Neural progenitor cell (in vitro differentiated cells): ENCODE measurements around the gene PHACTR1.

ENCODE experiments used
- EZH2 ChIP-seq: fragments of 200-600 bp; sonication (generic); IDR thresholded peaks from 2 replicates; pipeline ENCODE4 v1.6.1; 2017; ENCODE audit warnings: antibody characterized with exemption, mild to moderate bottlenecking, moderate library complexity
- EZH2phosphoT487 ChIP-seq: fragments of 200-600 bp; sonication (generic); IDR thresholded peaks from 2 replicates; pipeline ENCODE4 v1.6.1; 2017; ENCODE audit warnings: antibody characterized with exemption
- TF ChIP-seq, protein P1 (sequence below): fragments of 200-600 bp; sonication (generic); IDR thresholded peaks from 2 replicates; pipeline ENCODE4 v1.5.1; 2017; ENCODE audit warnings: antibody characterized with exemption, mild to moderate bottlenecking

DNA sequence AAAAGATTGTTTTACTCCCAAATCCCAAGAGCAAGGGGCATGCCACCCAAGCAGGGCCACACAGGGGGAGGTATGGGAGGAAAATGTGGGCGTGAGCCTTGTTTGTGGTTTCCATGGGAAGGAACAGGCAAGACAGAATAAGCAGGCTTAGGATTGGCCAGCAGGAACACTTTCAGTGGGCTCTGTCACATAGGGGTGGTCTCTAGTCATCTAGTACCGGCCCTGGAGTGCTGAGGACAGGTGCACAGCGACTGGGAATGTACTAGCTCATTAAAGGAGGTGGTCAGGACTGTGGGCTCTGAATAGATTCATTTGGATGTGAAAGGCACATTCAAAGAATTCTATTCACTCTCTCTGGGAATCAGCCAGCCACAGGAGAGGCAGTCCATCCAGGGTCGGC is 436.2 kb downstream of the PHACTR1 start:
- TF ChIP-seq, protein P1, sequence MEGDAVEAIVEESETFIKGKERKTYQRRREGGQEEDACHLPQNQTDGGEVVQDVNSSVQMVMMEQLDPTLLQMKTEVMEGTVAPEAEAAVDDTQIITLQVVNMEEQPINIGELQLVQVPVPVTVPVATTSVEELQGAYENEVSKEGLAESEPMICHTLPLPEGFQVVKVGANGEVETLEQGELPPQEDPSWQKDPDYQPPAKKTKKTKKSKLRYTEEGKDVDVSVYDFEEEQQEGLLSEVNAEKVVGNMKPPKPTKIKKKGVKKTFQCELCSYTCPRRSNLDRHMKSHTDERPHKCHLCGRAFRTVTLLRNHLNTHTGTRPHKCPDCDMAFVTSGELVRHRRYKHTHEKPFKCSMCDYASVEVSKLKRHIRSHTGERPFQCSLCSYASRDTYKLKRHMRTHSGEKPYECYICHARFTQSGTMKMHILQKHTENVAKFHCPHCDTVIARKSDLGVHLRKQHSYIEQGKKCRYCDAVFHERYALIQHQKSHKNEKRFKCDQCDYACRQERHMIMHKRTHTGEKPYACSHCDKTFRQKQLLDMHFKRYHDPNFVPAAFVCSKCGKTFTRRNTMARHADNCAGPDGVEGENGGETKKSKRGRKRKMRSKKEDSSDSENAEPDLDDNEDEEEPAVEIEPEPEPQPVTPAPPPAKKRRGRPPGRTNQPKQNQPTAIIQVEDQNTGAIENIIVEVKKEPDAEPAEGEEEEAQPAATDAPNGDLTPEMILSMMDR: no peak
- no peak for TF ChIP-seq EZH2
- TF ChIP-seq EZH2phosphoT487: no peak
